HCT116 (cell line): ENCODE results near the gene CCL23. TPM values are rescaled to one million over a fixed set of nuclear protein-coding genes. Genes with fewer than 3 reads are reported as not detected.

ENCODE experiments used
- ATAC-seq: fragments of 200-7000 bp; cut with Tn5 transposase; 2 replicates; pipeline ENCODE4 v1.9.1; 2020; ENCODE audit warnings: mild to moderate bottlenecking, moderate library complexity
- BruUV-seq: library from RNA; stranded (reverse); fragments of 400-500 nt; replicated peaks from 2 replicates; lab custom pipeline; 2021; lab: Mats Ljungman, UMichigan
- CTCF ChIA-PET: fragments of 300-600 bp; sonication (Branson Sonifier 250); formaldehyde crosslinking; loops from one replicate; lab custom pipeline; 2021; ENCODE audit warnings: antibody characterized with exemption; lab: Charles Lee
- POLR2A ChIA-PET: fragments of 300-600, 350-600 bp; sonication (Branson Sonifier 250); formaldehyde crosslinking; loops from one replicate; lab custom pipeline; 2021; ENCODE audit warnings: antibody characterized with exemption; lab: Charles Lee
- RAD21 ChIA-PET, 2 experiments: fragments of 300-600 bp; sonication (Branson Sonifier 250); formaldehyde crosslinking; loops; one replicate each; lab custom pipeline; 2023; ENCODE audit warnings: low total read pairs in 2 of 2; ENCODE audit not compliant: uncharacterized antibody in 2 of 2, unreplicated experiment in 2 of 2, low non-redundant PET in 1 of 2; lab: Charles Lee
- DNase-seq: peaks from one replicate; pipeline ENCODE4 v3.0.0-alpha.2; 2010; ENCODE audit warnings: low read depth, low spot score
- H2AFZ ChIP-seq: fragments of 200-600 bp; shearing (Covaris generic), sonication (generic); 2 replicates; pipeline ENCODE4 v1.6.1; 2017; ENCODE audit warnings: low read depth, mixed run types, mixed read lengths, antibody characterized with exemption, low read length; ENCODE audit not compliant: poor library complexity, severe bottlenecking
- H3K27ac ChIP-seq: 2 replicates; pipeline ENCODE4 v1.5.1; 2012; ENCODE audit warnings: low read depth, low read length
- H3K27me3 ChIP-seq: fragments of 200-600 bp; sonication (generic); 2 replicates; pipeline ENCODE4 v1.6.1; 2016; ENCODE audit warnings: mixed run types, low read length, mixed read lengths; ENCODE audit not compliant: insufficient read depth
- H3K36me3 ChIP-seq, 2 experiments: fragments of 200-500 bp in 1 of 2; fragments of 200-600 bp in 1 of 2; sonication (Bioruptor generic) in 1 of 2; sonication (generic) in 1 of 2; 2 replicates each; pipeline versions ENCODE4 v1.5.1 to v1.6.1; 2014 to 2016; ENCODE audit warnings: low read length in 2 of 2, inconsistent platforms in 1 of 2, mixed read lengths in 1 of 2, mixed run types in 1 of 2; ENCODE audit not compliant: insufficient read depth in 2 of 2, control insufficient read depth in 1 of 2
- H3K4me1 ChIP-seq, 2 experiments: fragments of 200-600 bp in 1 of 2; sonication (generic) in 1 of 2; 2 replicates each; pipeline versions ENCODE4 v1.5.1 to v1.6.1; 2012 to 2017; ENCODE audit warnings: low read length in 2 of 2, inconsistent platforms in 1 of 2, mild to moderate bottlenecking in 1 of 2, mixed read lengths in 1 of 2, mixed run types in 1 of 2, moderate library complexity in 1 of 2; ENCODE audit not compliant: insufficient read depth in 2 of 2, control insufficient read depth in 1 of 2
- H3K4me2 ChIP-seq: fragments of 200-600 bp; sonication (generic); 2 replicates; pipeline ENCODE4 v1.6.1; 2017; ENCODE audit warnings: mixed run types, low read length, mixed read lengths
- H3K4me3 ChIP-seq, 2 experiments: fragments of 200-600 bp in 1 of 2; sonication (generic) in 1 of 2; replicated peaks in 1 of 2; 2 replicates each; pipeline ENCODE4 v1.5.1; 2011 to 2016; ENCODE audit warnings: low read length in 2 of 2, control low read depth in 1 of 2, low read depth in 1 of 2, mild to moderate bottlenecking in 1 of 2, mixed read lengths in 1 of 2, mixed run types in 1 of 2
- H3K79me2 ChIP-seq: fragments of 200-600 bp; sonication (generic); 2 replicates; pipeline ENCODE4 v1.6.1; 2017; ENCODE audit warnings: mild to moderate bottlenecking, mixed run types, low read length, moderate library complexity, mixed read lengths; ENCODE audit not compliant: insufficient read depth
- H3K9ac ChIP-seq: fragments of 200-600 bp; sonication (generic); 2 replicates; pipeline ENCODE4 v1.6.1; 2016; ENCODE audit warnings: low read length, mixed read lengths
- H3K9me2 ChIP-seq: fragments of 200-600 bp; sonication (generic), shearing (Covaris generic); 2 replicates; pipeline ENCODE4 v1.6.1; 2017; ENCODE audit warnings: mixed run types, mild to moderate bottlenecking, moderate library complexity; ENCODE audit not compliant: insufficient read depth
- H3K9me3 ChIP-seq, 2 experiments: fragments of 200-500 bp in 1 of 2; fragments of 200-600 bp in 1 of 2; sonication (Bioruptor generic) in 1 of 2; sonication (generic) in 1 of 2; 2 replicates each; pipeline ENCODE4 v1.6.1; 2014 to 2017; ENCODE audit warnings: low read length in 2 of 2, mixed read lengths in 2 of 2, inconsistent platforms in 1 of 2, low read depth in 1 of 2, mild to moderate bottlenecking in 1 of 2, mixed run types in 1 of 2, moderate library complexity in 1 of 2; ENCODE audit not compliant: control insufficient read depth in 1 of 2, insufficient read depth in 1 of 2
- H4K20me1 ChIP-seq: fragments of 200-600 bp; sonication (generic), shearing (Covaris generic); 2 replicates; pipeline ENCODE4 v1.6.1; 2017; ENCODE audit warnings: mixed run types, mild to moderate bottlenecking, moderate library complexity; ENCODE audit not compliant: insufficient read depth
- CBX3 ChIP-seq: IDR thresholded peaks from 2 replicates; pipeline ENCODE4 v1.6.1; 2012; ENCODE audit warnings: low read depth
- CEBPB ChIP-seq: IDR thresholded peaks from 2 replicates; pipeline ENCODE4 v1.6.1; 2012; ENCODE audit warnings: low read depth
- EGR1 ChIP-seq: IDR thresholded peaks from 2 replicates; pipeline ENCODE4 v1.6.1; 2012; ENCODE audit warnings: low read depth
- ELF1 ChIP-seq: IDR thresholded peaks from 2 replicates; pipeline ENCODE4 v1.6.1; 2012; ENCODE audit warnings: low read depth, borderline replicate concordance
- EZH2 ChIP-seq: fragments of 200-600 bp; sonication (generic); IDR thresholded peaks from 2 replicates; pipeline ENCODE4 v1.6.1; 2017; ENCODE audit warnings: antibody characterized with exemption, mixed run types
- EZH2phosphoT487 ChIP-seq: fragments of 200-600 bp; IDR thresholded peaks from 2 replicates; pipeline ENCODE4 v1.6.1; 2018; ENCODE audit warnings: antibody characterized with exemption, borderline replicate concordance
- FOSL1 ChIP-seq: IDR thresholded peaks from 2 replicates; pipeline ENCODE4 v1.6.1; 2012; ENCODE audit warnings: low read depth
- JUND ChIP-seq: IDR thresholded peaks from 2 replicates; pipeline ENCODE4 v1.6.1; 2012
- RAD21 ChIP-seq: IDR thresholded peaks from 2 replicates; pipeline ENCODE4 v1.6.1; 2012; ENCODE audit warnings: low read depth, mild to moderate bottlenecking
- SIN3A ChIP-seq: IDR thresholded peaks from 2 replicates; pipeline ENCODE4 v1.6.1; 2012; ENCODE audit warnings: low read depth
- SP1 ChIP-seq: IDR thresholded peaks from 2 replicates; pipeline ENCODE4 v1.6.1; 2012; ENCODE audit warnings: low read depth
- SRF ChIP-seq: IDR thresholded peaks from 2 replicates; pipeline ENCODE4 v1.6.1; 2012; ENCODE audit warnings: low read depth
- TCF7L2 ChIP-seq: IDR thresholded peaks from 2 replicates; pipeline ENCODE4 v1.7.0; 2011; ENCODE audit warnings: borderline replicate concordance, inconsistent platforms; ENCODE audit not compliant: insufficient read depth, insufficient read length; ENCODE audit errors: extremely low read depth
- YY1 ChIP-seq: IDR thresholded peaks from 2 replicates; pipeline ENCODE4 v1.6.1; 2011; ENCODE audit warnings: low read length, low read depth, moderate library complexity, mild to moderate bottlenecking; ENCODE audit not compliant: insufficient replicate concordance; ENCODE audit errors: extremely low read depth
- ZFX ChIP-seq: fragments of 450-650 bp; IDR thresholded peaks from 2 replicates; pipeline ENCODE4 v1.6.1; 2017
- ZNF274 ChIP-seq: fragments of 200-500 bp; sonication (Bioruptor generic); IDR thresholded peaks from 2 replicates; pipeline ENCODE4 v1.6.1; 2014; ENCODE audit warnings: mild to moderate bottlenecking, low read depth, low read length, inconsistent platforms
- intact Hi-C: fragments of 100-400 bp; cut with micrococcal nuclease; formaldehyde crosslinking; loops from 2 replicates; pipeline ENCODE4 v1.10.0; 2022
- total RNA-seq: library from RNA; stranded (reverse); gene quantifications from one replicate; pipeline ENCODE4 v1.2.1, GENCODE V29; 2021; ENCODE audit not compliant: unreplicated experiment
- TF ChIP-seq, protein P1 (sequence below): IDR thresholded peaks from 2 replicates; pipeline ENCODE4 v1.6.1; 2011; ENCODE audit warnings: mild to moderate bottlenecking, low read length, moderate library complexity; ENCODE audit not compliant: insufficient replicate concordance; ENCODE audit errors: extremely low read depth
- TF ChIP-seq, protein P2 (sequence below): IDR thresholded peaks from 2 replicates; pipeline ENCODE4 v1.6.1; 2012
- TF ChIP-seq, protein P3 (sequence below): IDR thresholded peaks from 2 replicates; pipeline ENCODE4 v1.6.1; 2012
- TF ChIP-seq, protein P4 (sequence below), 3 experiments: fragments of 200-600 bp in 1 of 3; sonication (generic) in 1 of 3; IDR thresholded peaks in 2 of 3; conservative IDR thresholded peaks in 1 of 3; 2 replicates each; pipeline ENCODE4 v1.5.1; 2012 to 2017; ENCODE audit warnings: low read depth in 2 of 3, low read length in 2 of 3, antibody characterized with exemption in 1 of 3, borderline replicate concordance in 1 of 3, control low read depth in 1 of 3, mild to moderate bottlenecking in 1 of 3, mixed read lengths in 1 of 3, mixed run types in 1 of 3, moderate library complexity in 1 of 3; ENCODE audit not compliant: insufficient read depth in 1 of 3

CCL23 gene
- total RNA-seq, 1 experiment from 2014 or later: not detected

DNA sequence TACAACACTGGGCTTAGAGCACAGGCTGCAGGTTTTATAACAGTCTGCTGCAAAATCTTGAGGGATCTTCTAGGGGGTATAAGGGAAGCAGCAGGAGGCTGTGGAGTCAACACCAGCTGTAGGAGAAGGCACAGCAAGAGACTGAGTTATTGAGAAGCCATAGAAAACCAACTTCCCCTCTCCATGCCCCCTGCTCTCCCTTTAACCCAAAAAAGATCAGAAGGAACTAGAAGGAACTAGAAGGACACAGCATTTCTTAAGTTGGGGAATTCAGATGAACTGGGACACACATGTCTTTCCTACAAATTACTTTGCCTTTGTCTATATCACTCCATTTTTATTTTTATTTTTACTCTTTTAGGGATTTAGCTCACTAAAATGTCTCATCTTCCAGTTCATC is 40.1 kb upstream of the CCL23 start:
- no peak for TF ChIP-seq EZH2phosphoT487
- no peak for TF ChIP-seq EGR1
- no peak for TF ChIP-seq TCF7L2
- TF ChIP-seq, protein P1, sequence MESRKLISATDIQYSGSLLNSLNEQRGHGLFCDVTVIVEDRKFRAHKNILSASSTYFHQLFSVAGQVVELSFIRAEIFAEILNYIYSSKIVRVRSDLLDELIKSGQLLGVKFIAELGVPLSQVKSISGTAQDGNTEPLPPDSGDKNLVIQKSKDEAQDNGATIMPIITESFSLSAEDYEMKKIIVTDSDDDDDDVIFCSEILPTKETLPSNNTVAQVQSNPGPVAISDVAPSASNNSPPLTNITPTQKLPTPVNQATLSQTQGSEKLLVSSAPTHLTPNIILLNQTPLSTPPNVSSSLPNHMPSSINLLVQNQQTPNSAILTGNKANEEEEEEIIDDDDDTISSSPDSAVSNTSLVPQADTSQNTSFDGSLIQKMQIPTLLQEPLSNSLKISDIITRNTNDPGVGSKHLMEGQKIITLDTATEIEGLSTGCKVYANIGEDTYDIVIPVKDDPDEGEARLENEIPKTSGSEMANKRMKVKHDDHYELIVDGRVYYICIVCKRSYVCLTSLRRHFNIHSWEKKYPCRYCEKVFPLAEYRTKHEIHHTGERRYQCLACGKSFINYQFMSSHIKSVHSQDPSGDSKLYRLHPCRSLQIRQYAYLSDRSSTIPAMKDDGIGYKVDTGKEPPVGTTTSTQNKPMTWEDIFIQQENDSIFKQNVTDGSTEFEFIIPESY: no peak
- TF ChIP-seq ZFX: no peak
- no peak for TF ChIP-seq SRF
- TF ChIP-seq, protein P2, sequence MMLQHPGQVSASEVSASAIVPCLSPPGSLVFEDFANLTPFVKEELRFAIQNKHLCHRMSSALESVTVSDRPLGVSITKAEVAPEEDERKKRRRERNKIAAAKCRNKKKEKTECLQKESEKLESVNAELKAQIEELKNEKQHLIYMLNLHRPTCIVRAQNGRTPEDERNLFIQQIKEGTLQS: no peak
- no peak for TF ChIP-seq ZNF274
- TF ChIP-seq SP1: no peak
- TF ChIP-seq, protein P3, sequence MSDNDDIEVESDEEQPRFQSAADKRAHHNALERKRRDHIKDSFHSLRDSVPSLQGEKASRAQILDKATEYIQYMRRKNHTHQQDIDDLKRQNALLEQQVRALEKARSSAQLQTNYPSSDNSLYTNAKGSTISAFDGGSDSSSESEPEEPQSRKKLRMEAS: no peak
- TF ChIP-seq JUND: no peak
- no peak for TF ChIP-seq EZH2
- TF ChIP-seq, protein P4, sequence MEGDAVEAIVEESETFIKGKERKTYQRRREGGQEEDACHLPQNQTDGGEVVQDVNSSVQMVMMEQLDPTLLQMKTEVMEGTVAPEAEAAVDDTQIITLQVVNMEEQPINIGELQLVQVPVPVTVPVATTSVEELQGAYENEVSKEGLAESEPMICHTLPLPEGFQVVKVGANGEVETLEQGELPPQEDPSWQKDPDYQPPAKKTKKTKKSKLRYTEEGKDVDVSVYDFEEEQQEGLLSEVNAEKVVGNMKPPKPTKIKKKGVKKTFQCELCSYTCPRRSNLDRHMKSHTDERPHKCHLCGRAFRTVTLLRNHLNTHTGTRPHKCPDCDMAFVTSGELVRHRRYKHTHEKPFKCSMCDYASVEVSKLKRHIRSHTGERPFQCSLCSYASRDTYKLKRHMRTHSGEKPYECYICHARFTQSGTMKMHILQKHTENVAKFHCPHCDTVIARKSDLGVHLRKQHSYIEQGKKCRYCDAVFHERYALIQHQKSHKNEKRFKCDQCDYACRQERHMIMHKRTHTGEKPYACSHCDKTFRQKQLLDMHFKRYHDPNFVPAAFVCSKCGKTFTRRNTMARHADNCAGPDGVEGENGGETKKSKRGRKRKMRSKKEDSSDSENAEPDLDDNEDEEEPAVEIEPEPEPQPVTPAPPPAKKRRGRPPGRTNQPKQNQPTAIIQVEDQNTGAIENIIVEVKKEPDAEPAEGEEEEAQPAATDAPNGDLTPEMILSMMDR (IDR thresholded peaks at IDR 0.05 in 2 of 3, conservative IDR thresholded peaks at IDR 0.05 in 1 of 3; ENCODE audit: borderline replicate concordance in 1 of 3, insufficient read depth in 1 of 3, low read depth in 2 of 3, low read length in 2 of 3): no peak
- TF ChIP-seq SIN3A: no peak
- no peak for TF ChIP-seq YY1
- TF ChIP-seq RAD21: no peak
- no peak for TF ChIP-seq CEBPB
- no peak for TF ChIP-seq ELF1
- TF ChIP-seq CBX3: no peak
- TF ChIP-seq FOSL1: no peak
- no peaks in the 10 kb centered on the region for H3K4me1 ChIP-seq
- no peaks in the 10 kb centered on the region for H3K9me2 ChIP-seq
- no peak overlapping the region for H2AFZ ChIP-seq
- ChIA-PET POLR2A (no interaction called here), CTCF (interaction anchor here (2.3 kb wide), 1 partner anchor 15 kb away, joined by 9 read pairs; no protein-coding TSS in a partner anchor), RAD21 (no interaction called here)
- ATAC-seq: no peak
- H3K9ac ChIP-seq: no peak overlapping the region
- H3K36me3 ChIP-seq: no peaks in the 10 kb centered on the region
- no peak overlapping the region for H3K27ac ChIP-seq
- no peaks in the 10 kb centered on the region for H3K9me3 ChIP-seq
- no peaks in the 10 kb centered on the region for H4K20me1 ChIP-seq
- intact Hi-C loops: no loop called here
- H3K79me2 ChIP-seq: no peaks in the 10 kb centered on the region
- 0 out of 2 replicates have a peak, but pooled peaks cover 3% of the 10 kb centered on the region for H3K27me3 ChIP-seq
- no peak overlapping the region for H3K4me3 ChIP-seq
- H3K4me2 ChIP-seq: no peak overlapping the region
- no peak for DNase-seq
- BruUV-seq: no TSS peak
